ENCODE data around the gene LSM11.

Gene LSM11

DNA sequence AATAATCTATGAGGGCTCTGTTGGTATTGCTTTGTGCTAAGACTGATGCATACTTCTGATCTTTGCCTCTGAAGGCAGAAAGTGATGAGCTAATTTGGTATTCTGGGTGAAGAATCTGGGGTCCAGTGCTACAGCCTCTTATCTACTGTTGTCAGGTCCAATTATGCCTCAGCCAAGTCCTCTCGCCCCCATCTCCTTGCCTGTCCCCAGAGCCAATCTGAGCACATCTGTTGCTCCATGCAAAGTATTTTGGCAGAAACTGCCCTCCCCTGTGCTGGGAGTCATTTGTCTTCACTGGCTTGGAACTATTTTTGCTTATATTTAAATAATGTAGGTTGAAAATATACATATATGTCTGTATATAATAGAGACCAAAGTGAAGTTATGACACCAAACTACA lies 23.4 kb downstream of the LSM11 start:
- intact Hi-C loops (cut with micrococcal nuclease) = no loop called here
- no peaks in the 10 kb centered on the region for H3K36me3 Mint-ChIP-seq (ENCODE audit: low read depth)
- H3K4me1 Mint-ChIP-seq (ENCODE audit: low read depth) = no peaks in the 10 kb centered on the region
- H3K27me3 Mint-ChIP-seq = no peaks in the 10 kb centered on the region
- H3K27ac Mint-ChIP-seq = no peak overlapping the region
- no peaks in the 10 kb centered on the region for H3K9me3 Mint-ChIP-seq
- H3K4me3 Mint-ChIP-seq = no peak overlapping the region

DNA sequence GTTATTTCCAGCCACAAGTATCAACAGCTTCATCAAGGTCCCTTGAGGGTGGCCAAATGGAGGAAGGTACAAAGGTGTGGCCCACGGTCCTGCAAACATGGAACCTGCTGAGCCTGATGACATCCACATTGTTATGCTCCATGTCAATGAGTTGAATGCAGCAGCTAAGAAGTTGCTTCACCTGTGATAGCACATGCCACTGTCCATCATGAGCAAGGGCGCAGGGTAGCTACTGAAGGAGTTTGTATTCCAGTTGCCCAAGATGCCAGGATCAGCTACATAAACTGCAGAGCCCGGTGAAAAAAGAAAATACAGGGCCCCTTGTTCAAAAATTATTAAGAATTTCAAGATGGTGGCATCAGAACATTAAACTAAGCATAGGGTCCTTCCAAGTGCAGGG lies 24.2 kb downstream of the LSM11 start:
- intact Hi-C loops (cut with micrococcal nuclease) = no loop called here
- Mint-ChIP-seq H3K36me3 (ENCODE audit: low read depth) (no peaks in the 10 kb centered on the region), H3K4me1 (ENCODE audit: low read depth) (no peaks in the 10 kb centered on the region), H3K27me3 (no peaks in the 10 kb centered on the region), H3K4me3 (no peak overlapping the region), H3K9me3 (no peaks in the 10 kb centered on the region), H3K27ac (no peak overlapping the region)

DNA sequence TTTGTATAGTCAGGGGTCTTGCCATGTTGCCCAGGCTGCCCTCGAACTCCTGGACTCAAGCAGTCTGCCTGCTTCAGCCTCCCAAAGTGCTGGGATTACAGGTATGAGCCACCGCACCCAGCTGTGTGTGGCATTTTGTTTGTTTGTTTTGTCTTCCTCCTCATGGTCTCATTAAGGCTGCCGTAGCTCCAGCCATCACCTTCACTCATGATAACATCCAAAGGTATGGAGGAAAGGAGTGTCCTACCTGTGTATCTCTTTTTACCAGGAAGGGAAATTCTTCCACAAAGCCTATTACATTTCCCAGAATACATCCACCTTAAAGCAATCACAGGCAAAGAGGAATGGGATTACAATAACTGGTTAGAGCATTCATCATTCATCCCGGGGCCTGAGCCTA lies 27.2 kb downstream of the LSM11 start:
- no peaks in the 10 kb centered on the region for H3K27me3 Mint-ChIP-seq
- no peaks in the 10 kb centered on the region for H3K9me3 Mint-ChIP-seq
- no peak overlapping the region for H3K4me3 Mint-ChIP-seq
- H3K4me1 Mint-ChIP-seq (ENCODE audit: low read depth) = no peaks in the 10 kb centered on the region
- intact Hi-C loops (cut with micrococcal nuclease) = no loop called here
- H3K36me3 Mint-ChIP-seq (ENCODE audit: low read depth) = no peaks in the 10 kb centered on the region
- no peak overlapping the region for H3K27ac Mint-ChIP-seq

DNA sequence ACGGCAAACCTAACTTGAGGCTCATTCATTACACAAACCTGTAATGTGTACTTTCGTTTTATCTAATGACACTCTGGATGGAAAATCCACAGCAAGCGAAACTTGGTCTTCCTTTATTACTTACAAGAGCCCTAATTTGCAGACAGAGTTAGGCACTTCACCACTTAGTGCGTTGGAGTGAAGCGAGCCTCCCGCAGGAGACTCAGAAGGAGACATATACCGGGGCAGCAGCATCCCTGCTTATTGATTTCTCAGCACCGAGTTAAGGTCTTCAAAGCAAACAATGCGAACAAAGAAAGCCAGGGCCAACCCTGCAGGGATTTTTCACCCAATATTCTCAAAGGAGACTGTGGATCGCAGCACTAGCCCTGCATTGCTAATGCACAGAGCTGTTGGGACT lies 28.6 kb downstream of the LSM11 start:
- H3K36me3 Mint-ChIP-seq (ENCODE audit: low read depth) = no peaks in the 10 kb centered on the region
- no peaks in the 10 kb centered on the region for H3K4me1 Mint-ChIP-seq (ENCODE audit: low read depth)
- intact Hi-C loops (cut with micrococcal nuclease) = no loop called here
- no peak overlapping the region for H3K4me3 Mint-ChIP-seq
- no peaks in the 10 kb centered on the region for H3K9me3 Mint-ChIP-seq
- no peaks in the 10 kb centered on the region for H3K27me3 Mint-ChIP-seq
- no peak overlapping the region for H3K27ac Mint-ChIP-seq

DNA sequence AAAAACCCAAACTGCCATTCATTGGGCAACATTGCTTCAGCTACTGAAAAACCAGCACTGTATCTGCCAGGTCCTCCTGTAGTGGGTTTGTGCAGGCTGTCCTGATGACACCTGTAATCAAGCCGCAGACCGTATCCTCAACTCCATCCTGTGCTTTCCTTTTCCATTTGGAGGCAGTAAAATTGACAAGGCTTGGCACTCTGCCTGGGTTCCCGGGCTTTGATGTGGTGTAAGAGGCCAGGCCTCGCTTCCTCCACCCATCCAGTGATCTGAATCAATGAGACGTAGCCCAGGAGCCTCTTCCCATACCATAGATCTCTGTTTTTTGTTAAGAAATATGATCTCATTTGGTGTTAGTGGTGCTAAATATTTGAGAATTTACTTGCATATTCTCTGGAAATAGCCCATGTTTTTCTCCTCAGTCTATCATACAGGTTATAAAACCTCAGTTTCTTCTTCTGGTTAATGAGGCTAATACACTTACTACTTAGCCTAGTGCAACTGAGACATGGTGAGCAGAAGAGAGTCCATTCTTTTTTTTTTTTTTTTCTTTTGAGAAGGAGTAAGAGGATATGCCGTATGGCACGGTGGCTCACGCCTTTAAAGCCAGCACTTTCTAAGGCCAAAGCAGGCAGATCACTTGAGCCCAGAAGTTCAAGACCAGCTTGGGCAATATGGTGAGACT lies 34.8 kb downstream of the LSM11 start:
- H3K4me1 Mint-ChIP-seq (ENCODE audit: low read depth) = no peaks in the 10 kb centered on the region
- no peaks in the 10 kb centered on the region for H3K9me3 Mint-ChIP-seq
- no peak overlapping the region for H3K27ac Mint-ChIP-seq
- no peaks in the 10 kb centered on the region for H3K27me3 Mint-ChIP-seq
- intact Hi-C loops (cut with micrococcal nuclease) = no loop called here
- no peaks in the 10 kb centered on the region for H3K36me3 Mint-ChIP-seq (ENCODE audit: low read depth)
- H3K4me3 Mint-ChIP-seq = no peak overlapping the region

DNA sequence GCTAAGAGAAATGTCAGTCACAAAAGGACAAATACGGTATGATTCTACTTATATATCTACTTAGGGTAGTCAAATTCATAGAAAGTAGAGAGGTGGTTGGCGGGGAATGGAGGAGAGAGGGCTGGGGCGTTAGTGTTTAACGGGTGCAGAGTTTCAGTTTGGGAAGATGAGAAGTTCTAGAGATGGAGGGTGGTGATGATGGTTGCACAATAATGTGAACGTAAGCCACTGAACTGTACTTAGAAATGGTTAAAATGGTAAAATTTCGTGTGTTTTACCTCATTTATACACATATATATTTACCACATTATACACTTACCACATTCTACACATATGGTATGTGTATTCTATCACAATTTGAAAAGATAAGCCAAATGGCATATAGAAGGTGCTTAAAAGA lies 35.7 kb downstream of the LSM11 start:
- H3K4me1 Mint-ChIP-seq (ENCODE audit: low read depth) = no peaks in the 10 kb centered on the region
- H3K27ac Mint-ChIP-seq = no peak overlapping the region
- no peaks in the 10 kb centered on the region for H3K9me3 Mint-ChIP-seq
- intact Hi-C loops (cut with micrococcal nuclease) = no loop called here
- no peaks in the 10 kb centered on the region for H3K27me3 Mint-ChIP-seq
- H3K36me3 Mint-ChIP-seq (ENCODE audit: low read depth) = no peaks in the 10 kb centered on the region
- no peak overlapping the region for H3K4me3 Mint-ChIP-seq

DNA sequence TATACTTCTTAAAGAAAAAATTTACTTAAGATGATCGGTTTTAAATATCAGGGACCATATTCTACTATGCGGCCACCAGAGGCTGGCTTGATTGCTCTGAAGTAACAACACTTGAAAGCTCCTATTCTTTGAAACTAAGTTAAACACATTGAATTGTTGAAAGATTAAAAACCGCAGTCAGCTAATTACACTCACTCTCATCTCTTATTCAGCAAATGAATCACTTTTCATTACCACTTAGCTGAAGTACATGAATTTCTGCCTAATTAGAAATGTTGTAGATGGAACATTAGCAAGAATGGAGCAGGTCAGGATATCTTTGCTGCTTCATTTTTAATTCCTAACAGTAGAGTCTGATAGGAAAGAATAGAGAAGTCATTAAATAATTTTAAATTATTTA lies 42.3 kb downstream of the LSM11 start:
- no peak overlapping the region for H3K27ac Mint-ChIP-seq
- H3K27me3 Mint-ChIP-seq = no peaks in the 10 kb centered on the region
- H3K4me1 Mint-ChIP-seq (ENCODE audit: low read depth) = no peaks in the 10 kb centered on the region
- peaks cover 49% of the 10 kb centered on the region for H3K36me3 Mint-ChIP-seq (ENCODE audit: low read depth)
- no peak overlapping the region for H3K4me3 Mint-ChIP-seq
- intact Hi-C loops (cut with micrococcal nuclease) = no loop called here
- H3K9me3 Mint-ChIP-seq = no peaks in the 10 kb centered on the region

DNA sequence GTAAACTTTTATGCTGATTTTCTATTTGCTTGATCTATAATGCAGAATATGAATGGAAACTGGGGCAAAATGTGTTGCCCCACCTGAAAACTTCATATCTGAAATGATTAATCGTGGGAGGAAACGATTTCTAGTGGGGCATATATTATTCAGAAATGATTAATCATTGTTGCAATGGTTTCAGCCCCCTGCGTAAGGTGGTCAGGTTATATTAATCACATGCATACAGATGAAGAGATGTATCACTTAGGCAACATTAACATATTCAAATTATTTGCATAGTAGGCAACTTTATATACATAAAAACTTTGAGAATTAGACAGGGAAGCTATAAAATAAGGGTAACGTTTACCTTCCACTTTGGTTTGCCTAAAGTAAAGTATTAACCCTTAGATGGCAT lies 49.8 kb downstream of the LSM11 start:
- intact Hi-C loops (cut with micrococcal nuclease) = no loop called here
- Mint-ChIP-seq H3K4me1 (ENCODE audit: low read depth) (no peaks in the 10 kb centered on the region), H3K4me3 (no peak overlapping the region), H3K27ac (no peak overlapping the region), H3K9me3 (no peaks in the 10 kb centered on the region), H3K36me3 (ENCODE audit: low read depth) (peaks cover 90% of the 10 kb centered on the region), H3K27me3 (no peaks in the 10 kb centered on the region)

DNA sequence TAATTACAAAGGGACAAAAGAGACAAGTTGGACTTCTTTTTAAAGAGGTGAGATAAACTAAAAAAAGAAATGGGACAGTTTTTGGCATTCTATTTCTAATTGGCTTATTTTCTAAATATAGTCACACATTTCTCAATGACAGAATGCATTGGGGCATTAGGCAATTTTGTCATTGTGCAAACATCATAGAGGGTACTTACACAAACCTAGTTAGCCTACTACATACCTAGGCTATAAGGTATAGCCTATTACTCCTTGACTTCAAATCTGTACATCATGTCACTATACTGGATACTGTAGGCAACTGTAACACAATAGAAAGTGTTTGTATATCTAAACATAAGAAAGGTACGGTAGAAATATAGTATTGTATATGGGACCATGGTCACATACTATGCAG lies 56.1 kb downstream of the LSM11 start:
- Mint-ChIP-seq H3K4me1 (ENCODE audit: low read depth) (no peaks in the 10 kb centered on the region), H3K4me3 (no peak overlapping the region), H3K27ac (no peak overlapping the region), H3K36me3 (ENCODE audit: low read depth) (peaks cover 69% of the 10 kb centered on the region), H3K27me3 (no peaks in the 10 kb centered on the region), H3K9me3 (no peaks in the 10 kb centered on the region)
- intact Hi-C loops (cut with micrococcal nuclease) = no loop called here

DNA sequence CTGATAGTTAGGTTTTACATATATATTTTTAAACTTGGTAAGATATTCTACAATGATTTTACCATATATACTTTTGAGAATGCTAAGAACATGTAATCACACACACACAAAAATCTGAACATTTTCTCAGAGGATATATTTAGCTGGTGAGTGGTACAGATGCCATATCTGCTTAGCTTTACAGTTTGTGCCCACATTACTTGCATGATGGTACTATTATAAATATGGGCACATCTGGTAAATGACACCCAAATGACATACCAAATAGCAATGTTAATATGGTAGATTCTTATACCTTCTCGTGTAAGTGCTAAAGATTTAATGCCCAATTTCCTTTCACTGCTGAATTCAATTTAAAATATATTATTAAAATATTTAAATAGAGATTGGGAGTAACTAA lies 56.6 kb downstream of the LSM11 start:
- H3K27ac Mint-ChIP-seq = no peak overlapping the region
- peaks cover 71% of the 10 kb centered on the region for H3K36me3 Mint-ChIP-seq (ENCODE audit: low read depth)
- no peaks in the 10 kb centered on the region for H3K4me1 Mint-ChIP-seq (ENCODE audit: low read depth)
- no peak overlapping the region for H3K4me3 Mint-ChIP-seq
- H3K9me3 Mint-ChIP-seq = no peaks in the 10 kb centered on the region
- intact Hi-C loops (cut with micrococcal nuclease) = no loop called here
- no peaks in the 10 kb centered on the region for H3K27me3 Mint-ChIP-seq

DNA sequence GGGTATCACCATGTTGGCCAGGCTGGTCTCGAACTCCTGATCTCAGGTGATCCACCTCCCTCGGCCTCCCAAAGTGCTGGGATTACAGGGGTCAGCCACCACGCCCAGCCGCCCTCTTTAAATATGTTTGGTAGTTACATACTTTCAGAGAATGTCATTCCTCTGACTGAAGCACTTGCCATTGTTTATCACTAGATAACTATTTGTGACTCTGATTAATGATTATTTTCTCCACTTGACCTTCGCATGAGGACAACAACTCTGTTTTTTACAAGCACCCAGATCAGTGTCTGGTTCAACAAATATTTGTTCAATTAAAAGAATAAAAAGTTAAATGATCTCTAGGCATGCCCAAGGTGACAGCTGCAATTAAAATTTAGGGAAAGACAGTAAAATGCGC lies 59.2 kb downstream of the LSM11 start:
- no peak overlapping the region for H3K4me3 Mint-ChIP-seq
- no peak overlapping the region for H3K27ac Mint-ChIP-seq
- H3K27me3 Mint-ChIP-seq = no peaks in the 10 kb centered on the region
- intact Hi-C loops (cut with micrococcal nuclease) = no loop called here
- H3K9me3 Mint-ChIP-seq = no peaks in the 10 kb centered on the region
- H3K36me3 Mint-ChIP-seq (ENCODE audit: low read depth) = peaks cover 72% of the 10 kb centered on the region
- no peaks in the 10 kb centered on the region for H3K4me1 Mint-ChIP-seq (ENCODE audit: low read depth)

DNA sequence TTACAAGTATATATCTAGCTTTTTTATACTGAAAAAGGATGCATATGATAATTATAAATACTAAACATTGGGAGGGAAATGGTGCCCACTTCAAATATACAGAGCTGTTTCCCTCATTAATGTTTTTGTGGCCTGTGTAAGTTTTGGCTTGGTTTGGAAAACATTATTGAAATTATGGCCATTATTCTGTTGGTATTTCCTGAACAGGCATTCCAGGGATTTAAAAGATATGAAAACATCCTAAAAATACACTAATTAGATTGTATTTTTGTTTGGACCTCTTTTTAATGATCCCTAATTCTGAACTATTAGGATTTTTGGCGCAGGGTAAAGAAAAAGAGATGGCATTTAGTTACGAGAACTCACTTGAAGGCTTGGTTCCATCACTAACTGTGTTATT lies 64.5 kb downstream of the LSM11 start:
- H3K27me3 Mint-ChIP-seq = no peaks in the 10 kb centered on the region
- H3K36me3 Mint-ChIP-seq (ENCODE audit: low read depth) = peaks cover 90% of the 10 kb centered on the region
- no peak overlapping the region for H3K27ac Mint-ChIP-seq
- no peaks in the 10 kb centered on the region for H3K4me1 Mint-ChIP-seq (ENCODE audit: low read depth)
- H3K9me3 Mint-ChIP-seq = no peaks in the 10 kb centered on the region
- intact Hi-C loops (cut with micrococcal nuclease) = no loop called here
- no peak overlapping the region for H3K4me3 Mint-ChIP-seq

Measured in dendritic cell treated with granulocyte-macrophage colony-stimulating factor and Interleukin-4, amounts not matched to agents 40 ng/mL and 50 ng/mL, for 4 days (primary cell).